Measurements from ENCODE around the gene IFT81. TPM values are rescaled to one million over a fixed set of nuclear protein-coding genes. Genes with fewer than 3 reads are reported as not detected.

The IFT81 gene
- total RNA-seq, 1 experiment from 2014 or later = 15.5 TPM

GRCh38 chr12:110141389-110141788 is 17.2 kb downstream of the IFT81 start:
- TF ChIP-seq REST (IDR thresholded peaks at IDR 0.05; ENCODE audit: insufficient read depth in 1 of 2, low read depth in 2 of 2, low read length in 1 of 2) (no peak), SIN3A (IDR thresholded peaks at IDR 0.05; ENCODE audit: borderline replicate concordance, insufficient read depth, low read depth, low read length) (no peak), CTCF (IDR thresholded peaks at IDR 0.05) (no peak), POLR2AphosphoS5 (IDR thresholded peaks at IDR 0.05; ENCODE audit: low read depth, low read length) (no peak), TCF7L2 (IDR thresholded peaks at IDR 0.05; ENCODE audit: low read depth, low read length) (no peak)
- POLR2A ChIA-PET = no interaction called here

GRCh38 chr12:110146986-110147385 is 22.8 kb downstream of the IFT81 start:
- ChIA-PET CTCF (no interaction called here), POLR2A (no interaction called here)
- Histone ChIP-seq H3K27me3 (ENCODE audit: control insufficient read depth, insufficient read depth, low read length) (no peaks in the 10 kb centered on the region), H3K27ac (ENCODE audit: low read length) (no peak overlapping the region), H3K4me1 (ENCODE audit: control insufficient read depth, insufficient read depth, low read length) (no peaks in the 10 kb centered on the region), H3K9me3 (ENCODE audit: control insufficient read depth, insufficient read depth, low read depth, low read length) (no peaks in the 10 kb centered on the region), H3K36me3 (ENCODE audit: control insufficient read depth, insufficient read depth, low read length) (peaks cover 6% of the 10 kb centered on the region; the same call in 1 of the 2 replicates), H3K4me3 (ENCODE audit: low read depth in 2 of 2, low read length in 2 of 2) (no peak overlapping the region)
- DNase-seq (ENCODE audit: low read depth, low spot score) = no peak
- ATAC-seq = no peak
- TF ChIP-seq POLR2AphosphoS5 (IDR thresholded peaks at IDR 0.05; ENCODE audit: low read depth, low read length) (no peak), CTCF (IDR thresholded peaks at IDR 0.05) (no peak), REST (IDR thresholded peaks at IDR 0.05; ENCODE audit: insufficient read depth in 1 of 2, low read depth in 2 of 2, low read length in 1 of 2) (no peak), SIN3A (IDR thresholded peaks at IDR 0.05; ENCODE audit: borderline replicate concordance, insufficient read depth, low read depth, low read length) (no peak), TCF7L2 (IDR thresholded peaks at IDR 0.05; ENCODE audit: low read depth, low read length) (no peak)
- intact Hi-C loops (cut with micrococcal nuclease; ENCODE audit: unreplicated experiment) = no loop called here
- BruUV-seq (replicated peaks) = no TSS peak
- in situ Hi-C loops (cut with HindIII; ENCODE audit: low pct_unique_long_range_greater_than_20kb, low sequenced_read_pairs) = no loop called here

More at GRCh38 chr12:110141389-110141788, 17.2 kb downstream of the IFT81 start:
- no peaks in the 10 kb centered on the region for H3K9me3 ChIP-seq (ENCODE audit: control insufficient read depth, insufficient read depth, low read depth, low read length)
- in situ Hi-C loops (cut with HindIII; ENCODE audit: low pct_unique_long_range_greater_than_20kb, low sequenced_read_pairs) = no loop called here
- H3K27me3 ChIP-seq (ENCODE audit: control insufficient read depth, insufficient read depth, low read length) = no peaks in the 10 kb centered on the region
- BruUV-seq (replicated peaks) = no TSS peak
- H3K36me3 ChIP-seq (ENCODE audit: control insufficient read depth, insufficient read depth, low read length) = peaks cover 9% of the 10 kb centered on the region; the same call in 1 of the 2 replicates
- DNase-seq (ENCODE audit: low read depth, low spot score) (no peak), ATAC-seq (no peak)
- intact Hi-C loops (cut with micrococcal nuclease; ENCODE audit: unreplicated experiment) = no loop called here
- H3K4me1 ChIP-seq (ENCODE audit: control insufficient read depth, insufficient read depth, low read length) = no peaks in the 10 kb centered on the region
- H3K27ac ChIP-seq (ENCODE audit: low read length) = no peak overlapping the region
- CTCF ChIA-PET = no interaction called here
- no peak overlapping the region for H3K4me3 ChIP-seq (ENCODE audit: low read depth in 2 of 2, low read length in 2 of 2)

Data from Panc1 (cell line).